Bronchial epithelial cell (primary cell): Measurements from ENCODE around the gene CRB1. TPM values are rescaled to one million over a fixed set of nuclear protein-coding genes. Genes with fewer than 3 reads are reported as not detected.
A peak's percentile ranks its signal among the peaks of the same experiment; 100 is the strongest.

Experiments used
- DNase-seq: peaks from one replicate; pipeline ENCODE4 v3.0.0-alpha.2; 2010; ENCODE audit warnings: low read depth
- FAIRE-seq: peaks from 2 replicates; lab custom pipeline; 2011; peaks lifted over from hg19 to GRCh38; lab: Jason Lieb, UNC
- H3K27me3 ChIP-seq: 2 replicates; pipeline ENCODE4 v1.5.1; 2011; ENCODE audit warnings: low read length; ENCODE audit not compliant: control insufficient read depth, insufficient read depth
- H3K36me3 ChIP-seq: 2 replicates; pipeline ENCODE4 v1.5.1; 2011; ENCODE audit warnings: low read length; ENCODE audit not compliant: control insufficient read depth, insufficient read depth
- H3K4me3 ChIP-seq: 2 replicates; pipeline ENCODE4 v1.5.1; 2011; ENCODE audit warnings: mild to moderate bottlenecking, low read depth, low read length, control low read depth
- CTCF ChIP-seq: IDR thresholded peaks from 2 replicates; pipeline ENCODE4 v1.5.1; 2011; ENCODE audit warnings: mild to moderate bottlenecking, moderate library complexity, low read length, control low read depth, inconsistent platforms; ENCODE audit not compliant: insufficient read depth, severe bottlenecking
- total RNA-seq: library from RNA; depleted of rRNA; stranded (reverse); fragments of >200 nt; gene quantifications from 2 replicates; pipeline ENCODE4 v1.2.1, GENCODE V29; 2014

CRB1 gene
- total RNA-seq, 1 donor from 2014 or later = under 0.01 TPM

DNA sequence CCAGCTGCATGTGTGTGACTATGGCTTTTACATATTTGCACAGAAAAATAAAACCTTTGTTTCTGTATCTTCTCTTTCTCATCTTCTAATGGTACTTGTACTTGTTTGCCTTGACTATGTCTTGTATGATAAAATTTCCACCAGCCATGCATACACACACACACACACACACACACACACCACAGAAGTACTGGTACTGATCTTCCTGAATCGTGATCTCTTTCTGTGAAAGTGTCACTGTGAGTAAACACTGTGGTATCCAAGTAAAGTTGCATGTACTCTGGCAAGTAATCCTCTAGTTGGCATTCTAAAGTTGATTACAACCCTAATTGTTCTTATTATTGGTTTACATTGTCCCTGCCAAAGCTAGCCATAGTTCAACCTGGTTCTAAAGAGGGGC lies 176.7 kb downstream of the CRB1 start:
- peak; percentile 13 for DNase-seq
- TF ChIP-seq CTCF = no peak
- H3K36me3 ChIP-seq = no peaks in the 10 kb centered on the region
- H3K27me3 ChIP-seq = no peaks in the 10 kb centered on the region
- FAIRE-seq = no peak
- H3K4me3 ChIP-seq = no peak overlapping the region

DNA sequence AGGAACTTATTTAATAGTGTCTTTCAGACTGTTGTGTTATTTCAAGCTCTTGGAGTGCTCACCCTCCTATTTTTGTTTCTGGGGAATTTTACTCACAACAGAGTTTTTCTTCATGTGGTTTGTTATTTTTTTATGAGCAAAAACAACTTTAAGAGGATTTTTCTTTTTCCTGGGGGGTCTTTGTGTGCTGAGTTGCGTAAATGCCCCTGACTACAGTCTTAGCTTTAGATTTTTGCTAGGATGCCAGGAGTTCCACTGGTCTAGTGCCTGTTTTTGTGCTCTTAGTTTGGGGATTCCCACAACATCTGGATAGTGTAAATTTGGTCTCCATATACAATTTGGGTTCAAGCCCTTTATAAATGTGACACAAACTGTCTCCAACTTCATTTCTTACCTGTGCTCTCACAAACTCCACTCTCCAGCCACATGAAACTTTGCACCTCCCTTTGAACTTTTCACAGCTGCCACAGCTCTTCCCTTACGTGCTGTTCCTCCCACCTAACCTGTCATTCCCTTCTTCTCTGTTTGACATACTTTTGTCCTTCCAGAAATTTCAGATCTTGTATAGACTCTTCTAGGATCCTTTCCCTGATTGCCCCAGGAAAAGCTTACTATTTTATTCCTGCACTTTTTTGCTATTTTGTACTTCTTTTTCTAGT lies 180.2 kb downstream of the CRB1 start:
- H3K4me3 ChIP-seq = no peak overlapping the region
- no peak for TF ChIP-seq CTCF
- no peak for DNase-seq
- H3K36me3 ChIP-seq = no peaks in the 10 kb centered on the region
- no peaks in the 10 kb centered on the region for H3K27me3 ChIP-seq
- FAIRE-seq = no peak

DNA sequence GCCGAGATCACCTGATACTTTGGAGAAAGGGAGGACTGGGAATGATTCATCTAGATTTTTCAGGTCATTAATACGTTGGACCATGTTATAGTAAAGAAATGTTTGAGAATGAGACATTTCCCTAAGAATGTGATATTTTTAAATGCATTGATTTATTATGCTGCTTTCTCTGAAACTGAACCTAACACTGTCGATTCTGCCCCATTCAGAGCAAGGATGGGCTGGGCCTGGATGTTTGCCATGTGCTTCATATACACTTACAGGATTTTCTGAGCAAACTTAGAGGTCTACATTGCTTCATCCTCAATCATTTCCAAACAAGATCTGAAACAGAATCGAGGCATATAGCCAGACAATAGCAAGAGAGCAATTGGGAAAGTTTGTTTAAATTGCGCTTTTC lies 183.3 kb downstream of the CRB1 start:
- Histone ChIP-seq H3K4me3 (no peak overlapping the region), H3K36me3 (no peaks in the 10 kb centered on the region), H3K27me3 (no peaks in the 10 kb centered on the region)
- DNase-seq (no peak), FAIRE-seq (no peak)
- TF ChIP-seq CTCF = no peak

DNA sequence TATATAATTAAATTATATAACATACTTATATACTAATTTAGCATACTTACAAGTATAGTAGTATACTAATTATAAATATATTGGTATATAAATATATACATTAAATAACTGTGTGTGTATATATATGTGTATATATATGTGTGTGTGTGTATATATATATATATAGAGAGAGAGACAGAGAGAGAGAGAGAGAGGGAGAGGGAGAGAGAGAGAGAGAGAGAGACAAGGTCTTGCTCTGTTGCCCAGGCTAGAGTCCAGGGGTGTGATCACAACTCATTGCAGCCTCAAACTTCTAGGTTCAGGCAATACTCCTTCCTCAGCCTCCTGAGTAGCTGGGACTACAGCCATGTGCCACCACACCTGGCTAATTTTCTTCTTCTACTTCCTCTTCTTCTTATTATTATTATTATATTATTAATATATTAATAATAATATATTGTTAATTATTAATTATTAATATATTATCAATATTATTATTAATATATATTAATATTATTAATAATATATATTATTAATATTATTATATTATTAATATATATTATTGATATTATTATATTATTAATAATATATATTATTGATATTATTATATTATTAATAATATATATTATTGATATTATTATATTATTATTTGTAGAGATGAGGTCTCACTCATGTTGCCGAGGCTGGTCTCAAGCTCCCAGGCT lies 185.5 kb downstream of the CRB1 start:
- no peak for DNase-seq
- FAIRE-seq = no peak
- Histone ChIP-seq H3K36me3 (no peaks in the 10 kb centered on the region), H3K4me3 (no peak overlapping the region), H3K27me3 (no peaks in the 10 kb centered on the region)
- no peak for TF ChIP-seq CTCF

DNA sequence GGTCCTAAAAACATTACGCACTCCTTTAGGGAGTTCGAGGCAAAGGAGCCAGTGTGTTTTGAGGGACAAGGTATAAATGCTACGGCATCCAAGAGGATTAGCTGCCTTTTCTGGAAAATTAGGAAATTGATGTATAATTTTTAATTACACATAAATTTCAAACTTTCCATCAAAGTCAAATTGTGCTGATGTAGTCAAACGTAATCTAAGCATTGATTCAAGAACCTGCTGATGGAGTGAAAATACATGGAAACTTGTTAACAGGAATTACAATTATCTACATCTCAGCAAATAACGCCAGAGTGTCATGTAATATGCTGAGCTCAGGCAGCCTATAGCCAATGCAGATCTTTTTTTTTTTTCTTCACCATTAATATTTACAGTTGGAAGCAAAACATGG lies 194.5 kb downstream of the CRB1 start:
- no peak overlapping the region for H3K4me3 ChIP-seq
- FAIRE-seq (no peak), DNase-seq (no peak)
- no peak for TF ChIP-seq CTCF
- H3K27me3 ChIP-seq = no peaks in the 10 kb centered on the region
- no peaks in the 10 kb centered on the region for H3K36me3 ChIP-seq
